ENCODE results near the gene FBN1. TPM values are rescaled to one million over a fixed set of nuclear protein-coding genes. Genes with fewer than 3 reads are reported as not detected.

Gene FBN1
- total RNA-seq, 4 donors from 2014 or later: 13.0 to 28.0 (median 20.9) TPM

DNA sequence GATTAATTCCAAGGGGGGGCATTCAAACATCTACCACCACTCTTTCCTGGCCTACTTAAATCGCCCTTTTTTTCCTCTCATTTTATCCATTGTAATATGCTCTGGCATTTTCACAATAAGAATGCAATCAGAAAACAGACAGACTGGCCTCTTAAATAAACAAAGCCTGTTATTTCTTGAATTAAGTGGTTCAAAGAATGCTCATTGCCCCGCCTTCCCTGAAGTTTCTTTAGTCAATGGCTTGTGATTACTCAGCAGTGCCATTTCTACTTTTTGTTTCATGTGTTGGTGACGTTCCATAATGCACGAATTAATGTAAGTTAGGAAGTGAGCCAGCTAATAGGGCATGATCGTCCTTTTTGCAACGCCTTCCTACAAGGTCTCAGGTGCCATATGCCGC, 68.0 kb downstream of the FBN1 start:
- Histone ChIP-seq H3K4me3 (no peak overlapping the region), H3K27ac (no peak overlapping the region), H3K4me1 (peaks cover 0 to 6% of the 10 kb centered on the region in 2 donors), H3K9me3 (no peaks in the 10 kb centered on the region), H3K27me3 (no peaks in the 10 kb centered on the region), H3K36me3 (no peaks in the 10 kb centered on the region)
- ATAC-seq: no peak
- no peak for DNase-seq
- in situ Hi-C loops (cut with MboI; ENCODE audit: low sequenced_read_pairs in 4 of 4): no loop called here
- no peak for TF ChIP-seq POLR2A (IDR thresholded peaks at IDR 0.05)
- no peak for TF ChIP-seq CTCF (IDR thresholded peaks at IDR 0.05 in 4 of 5, conservative IDR thresholded peaks at IDR 0.05 in 1 of 5)
- intact Hi-C loops (cut with DNase I; ENCODE audit: low total_unique reads): no loop called here

DNA sequence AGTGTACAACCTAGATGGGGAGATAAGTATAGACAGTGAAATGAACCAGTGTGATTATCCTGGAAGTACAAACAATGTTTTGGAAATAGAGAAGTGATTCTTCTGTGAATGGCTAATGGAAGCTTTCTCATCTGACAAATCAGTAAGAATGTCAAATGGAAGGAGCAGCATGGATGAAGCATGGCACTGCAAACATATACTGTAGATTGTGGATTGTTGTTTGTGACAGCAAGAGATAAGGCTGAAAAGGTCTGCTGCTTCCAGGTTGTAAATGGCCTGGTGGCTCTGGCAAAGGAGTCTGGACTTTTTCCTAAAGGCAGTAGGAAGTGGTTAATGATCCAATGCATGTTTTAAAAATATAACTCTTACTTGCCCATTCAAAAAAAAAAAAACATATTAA, 71.3 kb downstream of the FBN1 start:
- Histone ChIP-seq H3K4me1 (no peaks in the 10 kb centered on the region), H3K9me3 (no peaks in the 10 kb centered on the region), H3K4me3 (no peak overlapping the region), H3K27me3 (no peaks in the 10 kb centered on the region), H3K27ac (no peak overlapping the region), H3K36me3 (no peaks in the 10 kb centered on the region)
- in situ Hi-C loops (cut with MboI; ENCODE audit: low sequenced_read_pairs in 4 of 4): no loop called here
- intact Hi-C loops (cut with DNase I; ENCODE audit: low total_unique reads): no loop called here
- ATAC-seq (no peak), DNase-seq (no peak)
- TF ChIP-seq CTCF (IDR thresholded peaks at IDR 0.05 in 4 of 5, conservative IDR thresholded peaks at IDR 0.05 in 1 of 5) (no peak), POLR2A (IDR thresholded peaks at IDR 0.05) (no peak)

DNA sequence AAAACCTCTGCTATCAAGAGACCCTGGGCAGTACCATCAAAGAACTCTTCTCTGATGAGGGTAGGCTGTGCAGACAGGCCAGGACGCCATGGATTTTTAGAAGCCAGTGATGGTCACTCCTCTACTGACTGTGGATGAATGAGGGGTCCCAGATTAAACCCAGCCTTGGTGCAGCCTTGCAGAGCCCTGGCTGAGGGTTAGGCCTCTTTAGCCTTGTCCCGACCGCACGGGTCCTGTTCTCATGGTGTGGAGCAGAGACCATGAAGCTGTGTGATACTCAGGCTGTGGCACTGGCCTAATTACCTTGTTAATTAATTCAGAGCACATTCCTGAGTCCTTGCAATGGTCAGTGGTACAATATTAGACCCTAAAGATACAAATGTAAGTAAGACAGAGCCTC, 71.7 kb downstream of the FBN1 start:
- DNase-seq: no peak
- Histone ChIP-seq H3K4me1 (no peaks in the 10 kb centered on the region), H3K9me3 (no peaks in the 10 kb centered on the region), H3K4me3 (no peak overlapping the region), H3K27me3 (no peaks in the 10 kb centered on the region), H3K27ac (no peak overlapping the region), H3K36me3 (no peaks in the 10 kb centered on the region)
- ATAC-seq: no peak
- TF ChIP-seq CTCF (IDR thresholded peaks at IDR 0.05 in 4 of 5, conservative IDR thresholded peaks at IDR 0.05 in 1 of 5) (no peak), POLR2A (IDR thresholded peaks at IDR 0.05) (no peak)
- intact Hi-C loops (cut with DNase I; ENCODE audit: low total_unique reads) (no loop called here), in situ Hi-C loops (cut with MboI; ENCODE audit: low sequenced_read_pairs in 4 of 4) (no loop called here)

DNA sequence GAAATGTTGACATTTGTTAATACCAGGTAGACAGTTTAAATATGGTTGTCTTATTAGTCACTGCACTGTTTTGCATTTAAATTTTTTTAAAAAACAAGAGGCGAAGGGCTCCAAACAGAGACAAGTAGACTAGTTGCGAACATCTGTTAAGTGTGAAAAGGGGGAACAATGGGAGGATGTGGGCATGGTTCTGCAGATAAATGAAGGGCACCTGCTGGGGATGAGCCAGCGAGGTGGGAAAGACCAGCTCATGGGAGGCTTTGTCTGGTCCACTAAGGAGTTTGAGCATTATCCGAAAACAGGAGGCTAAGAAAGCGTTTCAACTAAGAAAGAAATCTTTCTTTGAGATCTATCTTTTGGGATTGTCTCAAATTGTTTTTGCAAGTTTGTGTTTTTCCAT, 72.7 kb downstream of the FBN1 start:
- no peak for ATAC-seq
- in situ Hi-C loops (cut with MboI; ENCODE audit: low sequenced_read_pairs in 4 of 4): no loop called here
- no peaks in the 10 kb centered on the region for H3K4me1 ChIP-seq
- intact Hi-C loops (cut with DNase I; ENCODE audit: low total_unique reads): no loop called here
- no peaks in the 10 kb centered on the region for H3K27me3 ChIP-seq
- DNase-seq: no peak
- H3K9me3 ChIP-seq: no peaks in the 10 kb centered on the region
- no peak overlapping the region for H3K27ac ChIP-seq
- no peak overlapping the region for H3K4me3 ChIP-seq
- H3K36me3 ChIP-seq: no peaks in the 10 kb centered on the region
- no peak for TF ChIP-seq CTCF (IDR thresholded peaks at IDR 0.05 in 4 of 5, conservative IDR thresholded peaks at IDR 0.05 in 1 of 5)

- no peak for DNase-seq
- no peak for ATAC-seq
- Histone ChIP-seq H3K9me3 (no peaks in the 10 kb centered on the region), H3K27ac (no peak overlapping the region), H3K4me1 (peaks cover 0 to 4% of the 10 kb centered on the region in 2 donors), H3K4me3 (no peak overlapping the region), H3K27me3 (no peaks in the 10 kb centered on the region), H3K36me3 (no peaks in the 10 kb centered on the region)
- TF ChIP-seq CTCF (IDR thresholded peaks at IDR 0.05 in 4 of 5, conservative IDR thresholded peaks at IDR 0.05 in 1 of 5) (no peak), POLR2A (IDR thresholded peaks at IDR 0.05) (no peak)
- in situ Hi-C loops (cut with MboI; ENCODE audit: low sequenced_read_pairs in 4 of 4): no loop called here
- intact Hi-C loops (cut with DNase I; ENCODE audit: low total_unique reads): no loop called here
These were observed 74.0 kb downstream of the FBN1 start for GRCh38 chr15:48571510-48571909.

All from gastrocnemius medialis (tissue), 4 donors.